ENCODE measurements around the gene KLC1.
A peak's percentile ranks its signal among the peaks of the same experiment; 100 is the strongest.

Gene KLC1

GRCh38 chr14:103705504-103706284 is 76.7 kb downstream of the KLC1 start:
- no peak for DNase-seq

- DNase-seq: no peak
Measured at GRCh38 chr14:103706551-103707328, 77.7 kb downstream of the KLC1 start.

- no peak for DNase-seq
Measured at GRCh38 chr14:103707329-103708263, 78.6 kb downstream of the KLC1 start.

- DNase-seq: no peak
Measured at GRCh38 chr14:103708750-103709187, 79.8 kb downstream of the KLC1 start.

- DNase-seq: no peak
Measured at GRCh38 chr14:103709814-103710213, 80.8 kb downstream of the KLC1 start.

- no peak for DNase-seq
Measured at GRCh38 chr14:103710771-103711377, 81.9 kb downstream of the KLC1 start.

- no peak for DNase-seq
Measured at GRCh38 chr14:103711516-103712431, 82.8 kb downstream of the KLC1 start.

- no peak for DNase-seq
Measured at GRCh38 chr14:103712633-103713247, 83.7 kb downstream of the KLC1 start.

- DNase-seq: no peak
Measured at GRCh38 chr14:103713304-103714062, 84.5 kb downstream of the KLC1 start.

GRCh38 chr14:103714063-103714724 is 85.2 kb downstream of the KLC1 start:
- no peak for DNase-seq

- peak; percentile 99 for DNase-seq
Measured at GRCh38 chr14:103715052-103716000, 86.3 kb downstream of the KLC1 start, which contains the start of the genes XRCC3 and ZFYVE21. Gene XRCC3 (minus strand): TSS chr14:103715451. CDS start chr14:103711087, 4,364 bp downstream. Gene ZFYVE21 (plus strand): TSS chr14:103715810. CDS start chr14:103715842, 32 bp downstream.

GRCh38 chr14:103716091-103716801 is 87.2 kb downstream of the KLC1 start:
- DNase-seq: peak; percentile 58

- no peak for DNase-seq
Measured at GRCh38 chr14:103716899-103717411, 87.9 kb downstream of the KLC1 start.

- DNase-seq: no peak
Measured at GRCh38 chr14:103718572-103718971, 89.6 kb downstream of the KLC1 start.

- DNase-seq: no peak
Measured at GRCh38 chr14:103719751-103720150, 90.7 kb downstream of the KLC1 start.

- DNase-seq: no peak
Measured at GRCh38 chr14:103721334-103722120, 92.5 kb downstream of the KLC1 start.
